ENCODE measurements around the gene CLEC19A. TPM values are rescaled to one million over a fixed set of nuclear protein-coding genes. Genes with fewer than 3 reads are reported as not detected.

The CLEC19A gene
- total RNA-seq, 1 experiment from 2014 or later = not detected

DNA sequence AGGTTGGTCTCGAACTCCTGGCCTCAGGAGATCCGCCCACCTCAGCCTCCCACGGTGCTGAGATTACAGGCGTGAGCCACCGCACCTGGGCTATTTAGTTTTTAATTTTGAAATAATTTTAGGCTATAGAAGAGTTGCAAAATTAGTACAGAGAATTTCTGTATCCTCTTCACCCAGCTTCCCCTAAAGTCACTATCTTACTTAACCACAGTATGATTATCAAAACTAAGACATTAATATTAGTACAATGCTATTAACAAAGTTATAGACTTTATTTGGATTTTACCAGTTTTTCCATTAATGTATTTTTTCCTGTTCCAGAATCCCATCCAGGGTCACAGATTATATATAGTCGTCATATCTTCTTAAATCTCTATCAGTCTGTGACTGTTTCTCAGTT lies 62.6 kb downstream of the CLEC19A start:
- no peak overlapping the region for H3K4me3 Mint-ChIP-seq (ENCODE audit: unreplicated experiment)
- H3K36me3 Mint-ChIP-seq (ENCODE audit: insufficient read depth, unreplicated experiment) = no peaks in the 10 kb centered on the region
- H3K9me3 Mint-ChIP-seq (ENCODE audit: unreplicated experiment) = peaks cover 4% of the 10 kb centered on the region
- ChIA-PET CTCF (interaction anchor here (0.6 kb wide), 1 partner anchor 236 kb away, joined by 3 read pairs; no protein-coding TSS in a partner anchor), POLR2A (no interaction called here)
- H3K9me3 ChIP-seq = no peaks in the 10 kb centered on the region
- no peak overlapping the region for H3K27ac Mint-ChIP-seq (ENCODE audit: unreplicated experiment)
- no peaks in the 10 kb centered on the region for H3K4me1 Mint-ChIP-seq (ENCODE audit: low read depth, unreplicated experiment)
- H3K36me3 ChIP-seq (ENCODE audit: control insufficient read depth, insufficient read depth, low read length) = no peaks in the 10 kb centered on the region
- intact Hi-C loops (cut with micrococcal nuclease; ENCODE audit: unreplicated experiment) = no loop called here
- no peak for DNase-seq
- no TSS peak for BruUV-seq (replicated peaks)
- no peaks in the 10 kb centered on the region for H3K4me1 ChIP-seq
- H3K27me3 ChIP-seq (replicated peaks; ENCODE audit: control insufficient read depth, insufficient read depth, low read length) = no peaks in the 10 kb centered on the region
- H3K4me3 ChIP-seq (ENCODE audit: low read depth, low read length) = no peak overlapping the region
- TF ChIP-seq, protein P1, sequence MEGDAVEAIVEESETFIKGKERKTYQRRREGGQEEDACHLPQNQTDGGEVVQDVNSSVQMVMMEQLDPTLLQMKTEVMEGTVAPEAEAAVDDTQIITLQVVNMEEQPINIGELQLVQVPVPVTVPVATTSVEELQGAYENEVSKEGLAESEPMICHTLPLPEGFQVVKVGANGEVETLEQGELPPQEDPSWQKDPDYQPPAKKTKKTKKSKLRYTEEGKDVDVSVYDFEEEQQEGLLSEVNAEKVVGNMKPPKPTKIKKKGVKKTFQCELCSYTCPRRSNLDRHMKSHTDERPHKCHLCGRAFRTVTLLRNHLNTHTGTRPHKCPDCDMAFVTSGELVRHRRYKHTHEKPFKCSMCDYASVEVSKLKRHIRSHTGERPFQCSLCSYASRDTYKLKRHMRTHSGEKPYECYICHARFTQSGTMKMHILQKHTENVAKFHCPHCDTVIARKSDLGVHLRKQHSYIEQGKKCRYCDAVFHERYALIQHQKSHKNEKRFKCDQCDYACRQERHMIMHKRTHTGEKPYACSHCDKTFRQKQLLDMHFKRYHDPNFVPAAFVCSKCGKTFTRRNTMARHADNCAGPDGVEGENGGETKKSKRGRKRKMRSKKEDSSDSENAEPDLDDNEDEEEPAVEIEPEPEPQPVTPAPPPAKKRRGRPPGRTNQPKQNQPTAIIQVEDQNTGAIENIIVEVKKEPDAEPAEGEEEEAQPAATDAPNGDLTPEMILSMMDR (IDR thresholded peaks at IDR 0.05; ENCODE audit: insufficient read depth in 1 of 2, low read depth in 1 of 2, low read length in 1 of 2, severe bottlenecking in 1 of 2, unreplicated experiment in 1 of 2) = no peak
- H3K27me3 Mint-ChIP-seq (ENCODE audit: insufficient read depth, unreplicated experiment) = peaks cover 2% of the 10 kb centered on the region

DNA sequence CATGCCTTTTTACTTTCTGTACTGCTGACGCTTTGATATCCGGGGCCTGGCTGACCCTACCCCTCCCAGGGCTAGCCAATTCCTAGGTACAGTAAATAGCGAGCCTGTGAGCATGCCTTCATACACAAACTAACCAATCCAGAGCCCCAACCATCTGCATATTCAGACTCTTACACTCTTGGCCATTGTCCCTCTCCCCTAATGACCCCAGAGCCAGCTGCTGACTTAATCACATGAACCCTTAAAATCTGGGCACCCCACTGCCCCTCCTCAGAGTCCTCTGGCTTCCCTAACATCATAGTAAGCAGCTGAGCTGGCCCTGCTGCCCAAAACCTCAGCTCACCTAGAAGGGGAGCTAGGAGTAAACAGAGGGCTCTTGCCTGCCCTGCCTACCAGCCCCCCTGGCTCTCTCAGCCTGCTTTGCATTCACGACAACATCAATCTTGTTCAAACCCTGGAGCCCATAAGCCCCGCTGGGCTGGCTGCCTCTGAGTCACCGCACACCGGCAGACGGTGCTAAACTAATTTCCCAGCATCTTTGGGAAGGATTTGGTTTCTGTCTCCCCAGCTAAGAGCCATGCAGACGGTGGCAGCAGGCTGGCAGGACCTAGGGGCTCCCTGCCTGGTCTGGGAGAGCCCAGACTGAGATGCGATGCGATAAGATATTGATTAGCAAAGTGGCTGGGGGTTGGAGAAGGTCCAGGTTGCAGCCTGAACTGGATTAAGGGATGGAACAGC lies 63.2 kb downstream of the CLEC19A start:
- Mint-ChIP-seq H3K4me3 (ENCODE audit: unreplicated experiment) (no peak overlapping the region), H3K27ac (ENCODE audit: unreplicated experiment) (no peak overlapping the region), H3K9me3 (ENCODE audit: unreplicated experiment) (no peaks in the 10 kb centered on the region)

DNA sequence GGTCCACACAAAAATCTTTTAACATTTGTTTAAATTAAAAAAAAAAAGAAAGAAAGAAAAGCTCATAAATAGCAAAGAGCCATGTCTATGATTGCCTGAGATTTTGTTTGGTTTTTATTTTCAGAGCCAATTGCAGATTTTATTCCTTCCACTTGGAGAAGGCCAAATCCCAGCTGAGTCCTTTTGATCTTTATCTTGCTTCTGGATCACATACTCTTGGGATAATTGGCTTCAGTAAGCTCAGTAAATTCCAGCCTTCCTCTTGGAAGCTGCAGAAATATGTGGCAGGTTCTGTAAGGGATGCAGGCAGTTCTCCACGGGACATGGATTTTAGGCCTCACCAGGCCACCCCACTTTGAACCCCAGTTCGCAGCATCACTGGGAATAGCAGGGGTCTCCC lies 68.8 kb downstream of the CLEC19A start:
- TF ChIP-seq, protein P1 (IDR thresholded peaks at IDR 0.05; ENCODE audit: insufficient read depth in 1 of 2, low read depth in 1 of 2, low read length in 1 of 2, severe bottlenecking in 1 of 2, unreplicated experiment in 1 of 2) = no peak
- CTCF ChIA-PET = interaction anchor here (0.7 kb wide), 1 partner anchor 230 kb away, joined by 3 read pairs; no protein-coding TSS in a partner anchor
- no peaks in the 10 kb centered on the region for H3K9me3 ChIP-seq

More for the DNA sequence above, 63.2 kb downstream of the CLEC19A start:
- no peaks in the 10 kb centered on the region for H3K9me3 ChIP-seq
- POLR2A ChIA-PET = interaction anchor here (0.5 kb wide), 1 partner anchor 281 kb away, joined by 4 read pairs; the partner anchor contains the start of gene COQ7
- H3K27me3 ChIP-seq (replicated peaks; ENCODE audit: control insufficient read depth, insufficient read depth, low read length) = no peaks in the 10 kb centered on the region
- no peaks in the 10 kb centered on the region for H3K36me3 Mint-ChIP-seq (ENCODE audit: insufficient read depth, unreplicated experiment)
- TF ChIP-seq, protein P1 (IDR thresholded peaks at IDR 0.05; ENCODE audit: insufficient read depth in 1 of 2, low read depth in 1 of 2, low read length in 1 of 2, severe bottlenecking in 1 of 2, unreplicated experiment in 1 of 2) = no peak
- BruUV-seq (replicated peaks) = no TSS peak
- H3K4me1 Mint-ChIP-seq (ENCODE audit: low read depth, unreplicated experiment) = no peaks in the 10 kb centered on the region
- no peak overlapping the region for H3K4me3 ChIP-seq (ENCODE audit: low read depth, low read length)
- no peaks in the 10 kb centered on the region for H3K4me1 ChIP-seq
- intact Hi-C loops (cut with micrococcal nuclease; ENCODE audit: unreplicated experiment) = no loop called here
- H3K36me3 ChIP-seq (ENCODE audit: control insufficient read depth, insufficient read depth, low read length) = no peaks in the 10 kb centered on the region
- CTCF ChIA-PET = interaction anchor here (0.6 kb wide), 1 partner anchor 235 kb away, joined by 3 read pairs; no protein-coding TSS in a partner anchor
- peaks cover 2% of the 10 kb centered on the region for H3K27me3 Mint-ChIP-seq (ENCODE audit: insufficient read depth, unreplicated experiment)
- DNase-seq = no peak

More for the DNA sequence above, 68.8 kb downstream of the CLEC19A start:
- Mint-ChIP-seq H3K27ac (ENCODE audit: unreplicated experiment) (no peak overlapping the region), H3K36me3 (ENCODE audit: insufficient read depth, unreplicated experiment) (no peaks in the 10 kb centered on the region), H3K4me1 (ENCODE audit: low read depth, unreplicated experiment) (no peaks in the 10 kb centered on the region), H3K9me3 (ENCODE audit: unreplicated experiment) (no peaks in the 10 kb centered on the region), H3K4me3 (ENCODE audit: unreplicated experiment) (no peak overlapping the region), H3K27me3 (ENCODE audit: insufficient read depth, unreplicated experiment) (no peaks in the 10 kb centered on the region)
- intact Hi-C loops (cut with micrococcal nuclease; ENCODE audit: unreplicated experiment) = no loop called here
- Histone ChIP-seq H3K4me1 (no peaks in the 10 kb centered on the region), H3K4me3 (ENCODE audit: low read depth, low read length) (no peak overlapping the region), H3K27me3 (replicated peaks; ENCODE audit: control insufficient read depth, insufficient read depth, low read length) (no peaks in the 10 kb centered on the region), H3K36me3 (ENCODE audit: control insufficient read depth, insufficient read depth, low read length) (no peaks in the 10 kb centered on the region)
- peak in 1 of 2 experiments; percentile 5 for DNase-seq
- BruUV-seq (replicated peaks) = no TSS peak
- POLR2A ChIA-PET = interaction anchor here (0.6 kb wide), 1 partner anchor 78 kb away, joined by 4 read pairs; no protein-coding TSS in a partner anchor
